RWPE2 (cell line): ENCODE data around the gene U2AF1.
A peak's percentile ranks its signal among the peaks of the same experiment; 100 is the strongest.
"Not testable (repeated sequence)": the region's sequence is repeated elsewhere in the genome, so short reads cannot be mapped to it uniquely, and the experiment has no call there.

Source experiments
- ATAC-seq: fragments of 200-7000 bp; cut with Tn5 transposase; 3 replicates; pipeline ENCODE4 v1.9.1; 2021; ENCODE audit warnings: low read depth
- DNase-seq: peaks from one replicate; pipeline ENCODE4 v3.0.0-alpha.2; 2020; ENCODE audit warnings: low spot score
- H3K27ac ChIP-seq: fragments of 450-650 bp; 2 replicates; pipeline ENCODE4 v1.5.1; 2017; ENCODE audit warnings: mild to moderate bottlenecking; ENCODE audit not compliant: poor library complexity, severe bottlenecking
- H3K27me3 ChIP-seq: fragments of 250-450 bp; sonication (Bioruptor Pico); 2 replicates; pipeline ENCODE4 v1.5.1; 2021; ENCODE audit warnings: mild to moderate bottlenecking, moderate library complexity; ENCODE audit not compliant: insufficient read depth, poor library complexity, severe bottlenecking
- H3K36me3 ChIP-seq: fragments of 250-450 bp; sonication (Bioruptor Pico); 2 replicates; pipeline ENCODE4 v1.5.1; 2020; ENCODE audit warnings: low read depth, mild to moderate bottlenecking, moderate library complexity
- H3K4me1 ChIP-seq: fragments of 250-450 bp; sonication (Bioruptor Pico); 2 replicates; pipeline ENCODE4 v1.5.1; 2021; ENCODE audit warnings: mild to moderate bottlenecking, moderate library complexity; ENCODE audit not compliant: insufficient read depth, poor library complexity, severe bottlenecking
- H3K4me3 ChIP-seq: fragments of 250-450 bp; sonication (Bioruptor Pico); 2 replicates; pipeline ENCODE4 v1.5.1; 2021; ENCODE audit warnings: mild to moderate bottlenecking, moderate library complexity; ENCODE audit not compliant: severe bottlenecking
- H3K9me3 ChIP-seq: fragments of 250-450 bp; sonication (Bioruptor Pico); 2 replicates; pipeline ENCODE4 v1.5.1; 2021; ENCODE audit warnings: mild to moderate bottlenecking, moderate library complexity; ENCODE audit not compliant: severe bottlenecking

U2AF1 gene

GRCh38 chr21:43106965-43107793 is at the start of gene U2AF1:
TSS of gene U2AF1 (minus strand) at chr21:43107570. CDS start at chr21:43107494, 76 bp downstream.
- H3K4me3 ChIP-seq: peak within 1 kb of the TSS; percentile 55
- H3K4me1 ChIP-seq, H3K9me3 ChIP-seq, H3K36me3 ChIP-seq, H3K27me3 ChIP-seq, H3K27ac ChIP-seq: not testable (repeated sequence)
- peak; percentile 96 for ATAC-seq
- DNase-seq: peak; percentile 58

GRCh38 chr21:43153601-43154000 is 46.2 kb upstream of the U2AF1 start:
- H3K9me3 ChIP-seq, ATAC-seq, H3K27me3 ChIP-seq, DNase-seq, H3K4me1 ChIP-seq, H3K36me3 ChIP-seq, H3K4me3 ChIP-seq, H3K27ac ChIP-seq: not testable (repeated sequence)

- not testable (repeated sequence) for H3K9me3 ChIP-seq, H3K4me3 ChIP-seq, H3K36me3 ChIP-seq, H3K4me1 ChIP-seq, DNase-seq, ATAC-seq, H3K27ac ChIP-seq, H3K27me3 ChIP-seq
Observed at GRCh38 chr21:43149344-43149743, 42.0 kb upstream of the U2AF1 start.

- H3K36me3 ChIP-seq, DNase-seq, H3K4me3 ChIP-seq, H3K4me1 ChIP-seq, H3K27me3 ChIP-seq, H3K27ac ChIP-seq, ATAC-seq, H3K9me3 ChIP-seq: not testable (repeated sequence)
Observed at GRCh38 chr21:43147999-43148398, 40.6 kb upstream of the U2AF1 start.

GRCh38 chr21:43146637-43147036 is 39.3 kb upstream of the U2AF1 start:
- H3K4me3 ChIP-seq, H3K27me3 ChIP-seq: not testable (repeated sequence)

GRCh38 chr21:43141407-43141806 is 34.0 kb upstream of the U2AF1 start:
- DNase-seq, H3K4me1 ChIP-seq: not testable (repeated sequence)

More at GRCh38 chr21:43146637-43147036, 39.3 kb upstream of the U2AF1 start:
- H3K36me3 ChIP-seq, ATAC-seq, H3K27ac ChIP-seq, H3K4me1 ChIP-seq, DNase-seq, H3K9me3 ChIP-seq: not testable (repeated sequence)

GRCh38 chr21:43138944-43139343 is 31.6 kb upstream of the U2AF1 start:
- not testable (repeated sequence) for H3K4me3 ChIP-seq, H3K27ac ChIP-seq, H3K36me3 ChIP-seq, H3K27me3 ChIP-seq, H3K4me1 ChIP-seq, DNase-seq, H3K9me3 ChIP-seq
- ATAC-seq: peak; percentile 74

More at GRCh38 chr21:43141407-43141806, 34.0 kb upstream of the U2AF1 start:
- not testable (repeated sequence) for H3K27me3 ChIP-seq, H3K4me3 ChIP-seq, ATAC-seq, H3K27ac ChIP-seq, H3K36me3 ChIP-seq, H3K9me3 ChIP-seq

GRCh38 chr21:43134520-43134919 is 27.1 kb upstream of the U2AF1 start:
- not testable (repeated sequence) for ATAC-seq, DNase-seq, H3K9me3 ChIP-seq, H3K4me1 ChIP-seq, H3K4me3 ChIP-seq, H3K36me3 ChIP-seq, H3K27ac ChIP-seq, H3K27me3 ChIP-seq

GRCh38 chr21:43130094-43130493 is 22.7 kb upstream of the U2AF1 start:
- not testable (repeated sequence) for H3K4me1 ChIP-seq, H3K27ac ChIP-seq, ATAC-seq, H3K27me3 ChIP-seq, DNase-seq, H3K36me3 ChIP-seq, H3K9me3 ChIP-seq, H3K4me3 ChIP-seq

GRCh38 chr21:43115956-43116355 is 8.6 kb upstream of the U2AF1 start:
- ATAC-seq, H3K27ac ChIP-seq, H3K4me3 ChIP-seq, H3K9me3 ChIP-seq, DNase-seq, H3K27me3 ChIP-seq, H3K4me1 ChIP-seq, H3K36me3 ChIP-seq: not testable (repeated sequence)

- not testable (repeated sequence) for H3K36me3 ChIP-seq, DNase-seq, H3K27me3 ChIP-seq, H3K27ac ChIP-seq, ATAC-seq, H3K4me1 ChIP-seq, H3K4me3 ChIP-seq, H3K9me3 ChIP-seq
Observed at GRCh38 chr21:43114483-43114882, 7.1 kb upstream of the U2AF1 start.
